Activated CD4-positive, alpha-beta T cell treated with anti-CD3 and anti-CD28 coated beads, Interleukin-2, amount 50 U/mL, for 24 hours (primary cell): ENCODE data around the gene IGSF9.
"Not testable (repeated sequence)": the region's sequence is repeated elsewhere in the genome, so short reads cannot be mapped to it uniquely, and the experiment has no call there.

ENCODE experiments used
- DNase-seq, 2 donors: peaks; one replicate each; pipeline ENCODE4 v3.0.0-alpha.2; 2020; ENCODE audit warnings: low read depth in 1 of 2, low spot score in 1 of 2

The IGSF9 gene

DNA sequence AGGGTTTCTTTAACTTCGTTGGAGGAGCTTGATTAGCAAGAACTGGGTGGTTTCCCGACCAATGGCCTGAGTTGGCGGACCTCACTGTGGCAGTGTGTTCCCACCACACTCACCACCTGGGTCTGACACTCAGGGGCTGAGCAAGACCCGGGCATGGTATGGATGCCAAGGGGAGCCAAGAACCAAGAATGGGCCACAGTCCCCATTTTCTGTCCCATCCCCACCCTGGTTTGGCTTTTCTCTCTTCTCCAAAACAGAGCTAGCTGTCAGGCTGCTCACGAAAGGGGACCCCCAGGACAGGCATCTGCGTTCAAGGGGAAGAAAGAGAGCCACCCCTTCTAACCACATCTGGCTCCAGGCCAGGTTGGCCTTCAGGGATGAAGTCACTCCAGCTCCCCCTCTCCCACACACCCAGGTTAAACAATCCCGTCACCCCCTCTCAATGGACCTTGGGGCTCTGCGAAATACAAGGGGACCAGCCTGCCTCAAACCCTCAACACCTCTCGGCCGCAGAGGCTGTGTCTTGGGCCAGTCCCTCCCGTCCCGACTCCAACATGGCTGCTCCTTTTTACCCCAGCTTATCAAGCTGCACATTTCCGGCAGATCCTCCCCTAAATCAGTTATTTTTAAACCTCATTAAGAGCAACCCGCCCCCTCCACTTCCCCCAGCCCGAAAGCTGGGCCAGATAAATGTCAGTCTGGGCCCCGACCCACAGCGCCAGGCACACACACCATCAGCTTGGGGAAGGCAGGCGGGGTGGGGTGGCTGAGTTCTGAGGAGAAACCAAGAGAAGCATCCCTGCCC lies 23.5 kb downstream of the IGSF9 start:
- DNase-seq: no peak

DNA sequence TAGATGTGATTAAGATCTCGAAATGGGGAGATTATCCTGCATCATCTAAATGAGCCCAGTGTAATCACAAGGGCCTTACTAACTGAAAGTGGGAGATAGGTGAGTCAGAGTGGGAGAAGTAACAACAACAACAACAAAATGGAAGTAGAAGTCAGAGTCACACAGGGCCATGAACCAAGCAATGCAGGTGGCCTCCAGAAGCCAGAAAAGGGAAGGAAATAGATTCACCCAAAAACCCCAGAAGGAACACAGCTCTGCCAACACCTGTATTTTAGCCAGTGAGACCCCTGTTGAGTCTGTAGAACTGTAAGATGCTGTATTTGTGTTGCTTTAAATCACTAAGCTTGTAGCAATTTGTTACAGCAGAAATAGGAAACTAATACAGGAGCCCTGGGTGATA lies 24.2 kb downstream of the IGSF9 start:
- no peak for DNase-seq

DNA sequence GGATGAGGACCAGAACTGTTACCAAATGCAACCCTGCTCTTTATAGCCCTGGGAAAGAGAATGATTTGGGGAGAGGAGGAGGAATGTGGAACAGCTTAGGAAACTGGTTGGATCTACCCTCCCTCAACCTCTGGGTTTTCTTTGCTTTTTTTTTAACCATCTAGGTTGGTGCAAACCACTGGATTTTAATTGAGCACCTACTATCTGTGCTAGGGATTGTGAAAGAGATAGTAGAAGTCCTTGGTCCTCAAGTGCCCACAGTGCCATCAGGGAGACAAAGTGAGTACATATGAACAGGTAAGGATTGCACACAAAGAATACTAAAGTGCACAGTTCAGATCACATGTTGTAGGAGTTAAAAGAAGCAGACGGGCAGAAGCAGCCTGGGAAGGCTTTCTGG lies 24.8 kb downstream of the IGSF9 start:
- no peak for DNase-seq

DNA sequence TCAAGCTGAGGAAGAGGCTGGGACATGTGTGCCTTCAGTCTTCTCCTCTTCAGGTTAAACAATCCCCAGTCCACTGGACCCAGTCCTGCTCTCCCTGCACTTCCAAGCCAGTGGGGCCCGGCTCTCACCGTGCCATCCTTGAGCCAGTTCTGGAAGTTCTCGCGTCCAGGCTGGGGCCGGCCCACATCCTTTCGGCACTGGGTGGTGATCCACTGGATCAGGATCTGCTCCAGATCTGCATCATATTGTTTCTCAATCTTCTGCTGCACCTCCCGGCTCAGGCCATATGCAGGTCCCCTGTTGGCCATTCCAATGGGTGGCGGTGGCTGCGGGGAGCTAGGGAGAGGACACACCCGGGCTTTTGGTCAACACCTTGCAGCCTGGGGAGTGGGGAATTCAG lies 25.2 kb downstream of the IGSF9 start:
- no peak for DNase-seq

DNA sequence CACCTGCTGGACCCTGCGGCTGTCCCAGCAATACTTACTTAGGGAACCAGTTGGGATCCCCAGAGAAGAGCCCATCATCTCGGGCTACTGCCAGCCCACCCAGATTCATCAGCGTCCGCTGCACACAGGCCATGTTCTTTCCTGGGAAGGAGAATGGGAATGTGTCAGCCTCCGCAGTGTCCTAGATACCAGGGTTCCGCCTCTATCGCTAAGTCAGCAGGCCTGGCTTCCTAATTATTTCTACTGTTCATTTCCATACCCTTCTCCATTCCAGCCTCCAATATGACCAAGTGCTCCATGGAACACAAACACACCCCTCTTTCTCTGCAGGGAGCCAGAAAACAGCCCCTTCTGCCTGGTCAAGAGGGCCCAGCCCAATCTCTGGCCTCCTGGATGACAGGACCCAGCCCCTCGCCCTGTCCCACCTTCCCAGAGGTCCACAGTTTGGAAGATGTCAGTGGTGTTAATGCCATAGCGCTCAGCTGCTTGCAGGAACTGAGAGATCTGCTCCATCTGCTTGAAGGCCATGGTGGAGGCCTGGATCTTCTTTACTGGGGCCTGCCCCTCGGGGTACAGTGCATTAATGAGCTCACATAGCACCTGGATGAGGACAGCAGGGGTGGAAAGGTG lies 26.1 kb downstream of the IGSF9 start:
- no peak for DNase-seq

DNA sequence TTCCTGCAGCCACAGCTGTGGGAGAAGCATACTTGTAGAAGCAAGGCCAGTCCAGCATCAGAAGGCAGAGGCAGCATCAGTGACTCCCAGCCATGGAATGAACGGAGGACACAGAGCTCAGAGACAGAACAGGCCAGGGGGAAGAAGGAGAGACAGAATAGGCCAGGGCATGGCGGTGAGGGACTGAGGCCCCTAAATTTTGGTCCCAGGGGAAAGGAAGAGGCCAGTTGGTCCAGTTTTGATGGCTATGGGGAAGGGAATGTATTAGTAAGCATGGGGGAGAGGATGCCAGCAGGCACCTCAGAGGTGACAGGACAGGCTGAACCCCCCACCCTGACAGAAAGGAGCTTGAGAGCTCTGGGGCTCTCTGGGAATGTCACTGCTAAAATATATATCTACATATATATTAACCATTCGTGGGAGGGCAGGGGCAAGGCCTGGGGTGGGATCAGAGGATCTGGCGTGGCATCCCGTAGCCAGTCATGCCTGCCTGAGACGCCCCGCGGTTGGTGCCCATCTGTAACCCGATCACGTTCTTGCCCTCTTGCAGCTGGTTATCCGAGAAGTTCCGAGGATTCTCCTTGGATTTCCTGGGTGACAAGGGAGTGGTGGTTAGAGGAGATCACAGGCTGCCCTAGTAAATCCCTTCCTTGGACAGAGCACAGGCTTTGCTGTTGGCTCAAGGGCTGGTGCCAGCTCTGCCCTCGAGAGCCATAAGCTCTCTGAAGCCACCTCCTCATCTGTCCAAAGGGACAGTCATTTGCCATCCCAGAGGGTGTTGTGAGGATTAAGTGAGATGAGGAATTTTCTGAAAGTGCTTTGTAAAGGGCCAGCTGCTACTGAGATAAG lies 26.8 kb downstream of the IGSF9 start:
- no peak for DNase-seq

DNA sequence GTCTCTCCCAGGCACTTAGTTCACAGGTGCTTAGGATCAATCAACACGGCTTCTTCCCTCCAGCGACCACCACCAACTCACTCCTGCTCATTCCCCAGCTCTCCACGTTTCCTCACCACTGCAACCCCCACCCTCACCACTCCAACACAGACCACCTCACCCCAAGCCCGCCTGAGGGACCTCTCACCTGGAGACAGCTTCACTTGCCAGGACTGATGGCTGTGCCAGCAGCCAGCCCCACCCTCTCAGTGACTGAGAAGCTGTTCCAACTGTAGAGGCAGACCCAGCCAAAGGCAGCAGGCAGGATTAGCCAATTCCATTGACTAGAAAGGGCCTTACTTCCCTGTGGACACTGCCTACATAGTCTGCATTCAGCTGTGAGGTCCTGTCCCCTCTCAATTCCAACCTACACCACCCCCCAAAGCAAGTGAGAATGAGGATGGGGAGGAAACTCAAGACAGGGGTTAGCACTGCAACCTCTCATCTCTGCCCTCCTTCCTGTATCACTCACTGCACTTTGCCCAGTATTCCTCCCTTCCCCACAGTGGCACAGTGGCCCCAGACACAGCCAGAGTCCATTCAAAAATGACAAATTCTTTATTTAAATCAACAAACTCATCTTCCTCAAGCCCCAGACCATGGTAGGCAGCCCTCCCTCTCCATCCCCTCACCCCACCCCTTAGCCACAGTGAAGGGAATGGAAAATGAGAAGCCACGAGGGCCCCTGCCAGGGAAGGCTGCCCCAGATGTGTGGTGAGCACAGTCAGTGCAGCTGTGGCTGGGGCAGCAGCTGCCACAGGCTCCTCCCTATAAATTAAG lies 27.7 kb downstream of the IGSF9 start:
- no peak for DNase-seq

DNA sequence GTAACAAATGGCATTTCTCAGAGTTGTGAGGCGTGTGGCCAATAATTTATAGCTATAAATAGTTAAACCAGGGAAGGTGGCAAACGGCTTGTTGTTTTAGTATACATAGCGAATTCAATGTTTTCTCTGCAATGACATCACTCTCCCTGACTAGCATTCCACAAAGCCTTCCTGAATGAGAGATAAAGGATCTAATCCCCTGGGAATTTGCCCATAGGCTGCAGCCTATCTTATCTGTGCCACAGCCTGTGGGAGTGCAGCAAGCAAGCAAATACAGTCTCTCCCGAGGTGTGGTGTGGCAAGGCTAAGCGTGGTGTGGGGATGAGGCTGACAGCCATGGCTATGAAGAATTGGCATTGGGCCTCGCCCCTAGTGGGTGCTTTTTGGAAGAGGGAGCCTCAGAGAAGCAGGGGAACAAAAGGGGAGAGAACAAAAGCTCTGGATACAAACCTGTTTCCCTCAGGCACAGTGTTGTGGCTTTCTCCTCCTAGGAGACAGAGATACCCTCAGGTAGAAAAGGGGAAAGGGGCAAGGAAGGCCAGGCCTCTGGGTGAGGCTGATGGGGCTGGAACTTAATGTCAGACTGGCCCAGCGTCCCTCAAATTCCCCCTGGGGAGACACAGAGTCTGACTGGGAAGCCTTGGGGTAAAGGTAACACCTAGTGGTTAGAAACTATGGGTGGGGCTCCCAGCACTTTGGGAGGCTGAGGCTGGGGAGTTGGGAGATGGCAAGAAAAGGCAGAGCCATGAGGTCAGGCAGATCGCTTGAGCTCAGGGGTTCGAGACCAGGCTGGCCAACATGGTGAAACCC lies 29.0 kb downstream of the IGSF9 start:
- no peak for DNase-seq

DNA sequence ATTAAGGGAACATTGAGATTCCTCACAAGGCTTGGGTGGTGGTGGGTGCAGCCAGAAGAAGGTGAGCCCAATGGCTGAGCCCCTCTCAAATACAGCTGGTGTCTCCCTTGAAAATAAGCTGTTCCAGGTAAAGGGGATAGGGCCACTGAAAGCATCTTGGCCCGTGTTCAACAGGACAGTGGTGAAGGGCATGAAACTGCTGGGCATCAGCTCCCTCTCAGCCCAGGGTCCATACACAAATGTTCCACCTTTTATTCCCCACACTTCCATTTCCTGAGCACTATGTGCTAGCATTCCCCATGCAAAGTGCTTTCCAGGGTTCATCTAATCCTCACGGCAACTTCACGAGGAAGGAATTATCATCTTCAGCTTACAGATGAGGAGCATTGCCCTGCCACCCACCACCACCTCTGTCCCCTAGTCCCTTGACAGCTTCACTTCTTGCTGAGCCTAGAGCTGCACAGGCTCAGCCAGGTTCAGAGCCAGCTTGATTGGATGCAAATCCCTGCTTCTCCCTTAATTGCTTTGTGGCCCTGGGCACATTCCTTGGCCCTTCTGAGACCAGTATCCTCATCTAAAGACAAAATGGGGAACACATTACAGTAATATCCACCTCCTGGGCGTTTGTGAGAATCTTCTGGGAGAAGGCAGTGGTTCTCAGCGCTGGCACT lies 29.7 kb downstream of the IGSF9 start:
- no peak for DNase-seq

DNA sequence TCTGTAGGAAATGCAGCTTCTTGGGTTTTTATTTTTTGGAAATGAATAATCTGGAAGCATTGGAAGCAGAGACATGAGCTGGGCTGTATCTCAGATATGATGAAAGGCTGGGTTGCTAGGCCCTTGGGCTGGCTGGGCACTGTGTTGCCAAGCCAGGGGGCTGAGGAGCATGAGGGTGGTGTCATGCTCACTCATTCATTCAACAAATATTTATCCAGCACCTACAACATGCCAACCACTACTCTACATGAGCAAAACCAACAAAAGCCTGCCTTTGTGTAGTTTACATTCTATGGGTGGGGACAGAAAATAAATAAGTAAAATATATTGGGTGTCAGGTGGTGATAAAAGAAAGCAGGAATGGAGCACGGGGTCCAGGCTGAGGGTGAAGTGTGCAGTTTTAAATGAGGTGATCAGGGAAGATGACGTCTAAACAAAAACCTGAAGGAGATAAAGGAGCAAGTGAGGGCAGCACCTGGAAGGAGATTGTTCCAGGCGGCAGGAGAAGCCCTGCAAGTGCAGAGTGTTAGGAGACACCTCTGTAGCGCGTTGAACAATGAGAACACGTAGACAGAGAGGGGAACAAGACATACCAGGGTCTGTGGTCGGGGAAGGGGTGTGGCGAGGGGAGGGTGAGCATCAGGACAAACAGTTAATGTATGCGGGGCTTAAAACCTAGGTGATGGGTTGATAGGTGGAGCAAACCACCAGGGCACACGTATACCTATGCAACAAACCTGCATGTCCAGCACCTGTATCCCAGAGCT lies 31.0 kb downstream of the IGSF9 start:
- DNase-seq: no peak

DNA sequence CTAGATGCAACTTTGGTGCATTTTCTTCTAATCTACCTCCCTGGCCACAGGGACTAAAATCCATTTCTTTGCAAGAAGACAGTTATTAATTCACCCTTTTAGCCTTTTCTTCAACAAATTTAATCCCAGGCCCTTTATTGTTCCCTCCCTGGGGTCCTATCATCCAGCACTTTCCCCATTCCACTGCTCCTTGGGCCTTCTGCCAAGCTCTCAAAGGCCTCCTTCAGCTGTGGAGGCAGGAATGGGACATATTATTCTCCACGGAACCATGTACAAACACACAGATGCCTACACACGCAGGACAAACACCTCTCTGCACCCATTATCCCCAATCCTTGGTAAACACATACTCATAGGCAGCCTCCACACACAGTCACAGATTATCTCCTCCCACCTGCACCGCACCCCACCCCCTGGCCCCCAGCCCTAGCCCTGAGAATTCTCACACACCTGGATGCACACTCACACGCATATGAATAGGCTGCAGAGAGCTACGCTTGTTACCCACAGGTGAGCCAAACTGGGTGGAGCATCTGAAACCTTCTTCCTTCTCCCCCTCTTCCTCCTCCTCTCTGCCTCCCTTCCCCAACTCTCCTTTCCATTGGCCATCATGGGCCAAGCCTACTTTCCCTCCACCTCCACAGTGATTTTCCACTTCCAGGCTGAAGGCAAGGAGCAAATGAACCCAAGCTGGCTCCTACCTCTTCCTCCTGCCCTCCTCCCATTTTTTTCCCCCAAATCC lies 31.8 kb downstream of the IGSF9 start:
- DNase-seq: no peak

DNA sequence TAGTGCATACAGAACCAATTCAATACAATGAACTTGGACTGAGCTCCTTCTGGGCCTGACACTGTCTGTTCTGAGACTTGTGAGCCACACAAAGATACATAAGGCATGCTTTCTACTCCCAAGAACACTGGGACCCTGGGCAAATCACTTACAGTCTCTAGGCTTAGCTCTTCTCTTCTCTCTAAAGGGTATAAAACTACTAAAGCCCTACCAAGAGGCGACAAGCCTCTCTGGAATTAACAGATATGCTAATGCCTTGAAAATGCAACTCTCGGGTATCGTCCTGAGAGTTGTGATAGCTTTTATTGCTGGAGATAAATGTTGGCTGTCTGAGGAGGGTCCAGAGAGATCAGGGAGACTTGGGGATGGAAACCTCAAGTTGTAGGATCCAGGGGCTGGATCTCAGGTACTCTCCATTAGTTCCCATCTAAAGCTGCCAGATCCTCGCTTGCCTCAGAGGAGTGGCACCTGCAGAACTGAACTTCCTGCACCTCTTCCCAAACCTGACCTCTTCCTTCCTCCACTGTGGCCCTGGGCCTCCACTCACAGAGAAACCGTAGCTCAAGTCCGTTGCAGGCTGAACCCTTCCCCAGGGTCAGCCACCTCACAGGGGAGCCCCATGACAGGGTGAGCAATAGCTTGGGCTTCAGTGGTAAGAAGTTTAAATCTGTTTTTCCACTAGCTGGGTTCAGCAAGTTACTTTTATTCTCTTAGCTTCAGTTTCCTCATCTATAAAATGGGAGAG lies 33.9 kb downstream of the IGSF9 start:
- DNase-seq: no peak

DNA sequence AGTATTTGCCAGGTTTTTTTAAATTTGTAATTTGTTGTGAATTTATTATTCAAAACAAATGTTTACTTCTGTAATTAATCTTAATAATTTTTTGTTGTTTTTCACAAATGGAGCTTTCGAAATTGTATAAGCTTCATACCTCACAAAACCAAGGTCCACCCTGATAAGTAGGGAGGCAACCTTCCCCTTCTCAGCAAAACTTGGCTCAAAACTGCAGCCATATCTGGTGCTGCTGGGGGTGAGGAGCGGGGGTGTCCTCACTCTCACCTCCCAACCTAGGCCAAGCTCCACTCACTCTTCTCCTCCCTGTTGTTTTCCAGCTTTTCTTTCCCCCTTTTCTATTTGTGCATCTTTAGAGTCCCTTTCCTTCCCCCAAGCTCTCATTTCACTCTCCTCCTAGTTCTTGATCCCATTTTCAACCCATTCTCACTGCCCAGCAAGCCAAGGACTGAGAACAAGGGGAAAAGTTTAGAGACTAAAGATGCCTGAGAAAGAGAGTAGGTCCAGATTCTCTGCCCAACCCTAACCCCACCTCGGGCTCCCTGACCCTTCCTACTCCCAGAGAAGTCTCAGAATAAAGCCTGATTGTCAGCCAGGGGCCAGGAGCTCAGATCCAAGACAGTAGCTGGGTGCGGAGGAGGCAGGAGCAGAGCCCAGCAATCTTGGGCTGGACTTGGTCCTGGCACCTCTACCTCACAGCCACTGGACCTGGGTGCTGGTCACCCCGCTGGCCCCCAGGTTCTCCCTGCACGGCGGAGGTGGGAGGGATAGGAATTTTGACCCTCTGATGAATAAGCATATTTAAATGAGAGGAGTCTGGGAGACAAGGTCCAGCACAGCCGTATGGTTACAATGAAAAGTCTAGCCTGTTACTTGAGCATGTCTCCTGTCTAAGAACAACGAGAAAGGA lies 37.1 kb downstream of the IGSF9 start:
- DNase-seq: no peak

DNA sequence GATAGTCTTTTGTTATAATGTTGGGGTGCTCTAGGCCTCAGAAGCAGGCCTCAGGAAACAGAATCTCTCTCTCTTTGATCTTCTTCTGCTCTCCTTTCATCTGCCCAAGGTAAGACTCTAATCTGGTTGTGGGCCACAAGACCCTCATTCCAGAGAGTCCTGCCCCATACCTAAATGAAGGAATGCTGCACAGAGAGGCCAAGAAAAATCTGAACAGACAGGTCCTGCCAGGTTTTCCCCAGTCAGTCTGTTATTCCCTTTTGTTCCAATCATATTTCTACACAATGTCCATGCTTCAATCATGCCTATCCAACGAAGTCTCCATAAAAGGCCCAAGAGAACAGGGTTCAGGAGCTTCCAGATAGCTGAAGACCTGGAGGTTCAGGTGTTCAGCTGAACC lies 38.5 kb downstream of the IGSF9 start:
- no peak for DNase-seq

DNA sequence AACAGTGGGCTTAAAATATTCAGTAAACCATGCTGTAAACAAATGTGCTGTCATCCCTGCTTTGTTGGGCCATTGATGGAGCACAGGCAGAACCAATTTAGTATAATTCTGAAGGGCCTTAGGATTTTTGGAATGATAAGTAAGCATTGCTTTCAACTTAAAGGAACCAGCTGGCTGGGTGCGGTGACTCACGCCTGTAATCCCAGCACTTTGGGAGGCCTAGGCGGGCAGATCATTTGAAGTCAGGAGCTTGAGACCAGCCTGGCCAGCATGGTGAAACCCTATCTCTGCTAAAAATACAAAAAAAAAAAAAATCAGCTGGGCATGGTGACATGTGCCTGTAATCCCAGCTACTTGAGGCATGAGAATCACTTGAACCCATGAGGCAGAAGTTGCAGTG lies 41.4 kb downstream of the IGSF9 start:
- not testable (repeated sequence) for DNase-seq

DNA sequence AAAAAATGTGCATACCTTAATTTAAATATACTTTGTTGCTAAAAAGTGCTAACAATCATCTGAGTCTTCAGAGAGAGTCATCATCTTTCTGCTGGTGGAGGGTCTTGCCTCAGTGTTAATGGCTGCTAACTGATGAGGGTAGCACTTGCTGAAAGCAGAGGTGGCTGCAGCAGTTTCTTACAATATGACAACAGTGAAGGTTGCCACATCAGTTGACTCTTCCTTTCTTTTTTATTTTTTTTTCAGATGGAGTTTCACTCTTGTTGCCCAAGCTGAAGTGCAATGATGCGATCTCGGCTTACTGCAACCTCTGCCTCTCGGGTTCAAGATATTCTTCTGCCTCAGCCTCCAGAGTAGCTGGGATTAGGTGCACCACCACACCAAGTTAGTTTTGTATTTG lies 42.9 kb downstream of the IGSF9 start:
- no peak for DNase-seq
